Epidermal melanocyte (primary cell): Measurements from ENCODE around the gene POLD4.

ENCODE experiments used
- DNase-seq: peaks from one replicate; pipeline ENCODE4 v3.0.0; 2011; ENCODE audit warnings: low spot score; ENCODE audit not compliant: insufficient read length

The POLD4 gene

DNA sequence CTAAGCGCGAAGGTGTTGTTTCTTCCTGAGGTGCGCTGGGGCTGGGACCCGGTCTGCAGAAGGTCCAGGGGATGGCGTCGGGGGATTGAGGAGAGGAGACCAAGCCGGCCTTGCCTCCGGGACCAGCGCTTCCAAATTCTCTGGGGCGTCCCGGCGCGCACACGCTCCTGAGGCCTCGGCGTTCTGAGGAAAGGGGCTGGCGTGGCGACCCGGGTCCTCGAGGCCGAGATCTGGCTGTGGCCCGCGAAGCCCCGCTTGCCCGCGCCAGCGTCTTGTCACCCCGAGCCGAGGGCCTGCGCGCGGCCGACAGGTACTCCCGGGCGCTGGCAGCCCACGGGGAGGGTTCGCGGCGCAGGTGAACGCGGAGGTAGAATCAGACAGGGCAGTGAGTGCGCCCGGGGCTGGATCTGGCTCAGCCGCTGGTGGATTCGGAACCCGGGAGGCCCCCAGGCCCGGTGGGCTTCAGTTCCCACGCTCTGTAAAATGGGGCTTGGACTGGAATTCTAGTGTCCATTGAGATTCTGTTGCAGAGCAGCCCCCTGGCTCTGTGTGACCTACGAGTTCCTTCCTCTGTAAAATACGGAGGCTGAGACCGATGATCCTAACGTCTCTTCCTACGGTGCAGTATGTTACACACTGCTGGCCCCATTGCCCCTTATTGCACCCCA is 35.3 kb downstream of the POLD4 start:
- no peak for DNase-seq

- DNase-seq = peak; percentile 99
Measured at GRCh38 chr11:67317205-67317887, 36.0 kb downstream of the POLD4 start.

GRCh38 chr11:67316882-67317204 is 36.5 kb downstream of the POLD4 start:
- DNase-seq = no peak

- DNase-seq = no peak
Measured at GRCh38 chr11:67315325-67315909, 37.9 kb downstream of the POLD4 start.

DNA sequence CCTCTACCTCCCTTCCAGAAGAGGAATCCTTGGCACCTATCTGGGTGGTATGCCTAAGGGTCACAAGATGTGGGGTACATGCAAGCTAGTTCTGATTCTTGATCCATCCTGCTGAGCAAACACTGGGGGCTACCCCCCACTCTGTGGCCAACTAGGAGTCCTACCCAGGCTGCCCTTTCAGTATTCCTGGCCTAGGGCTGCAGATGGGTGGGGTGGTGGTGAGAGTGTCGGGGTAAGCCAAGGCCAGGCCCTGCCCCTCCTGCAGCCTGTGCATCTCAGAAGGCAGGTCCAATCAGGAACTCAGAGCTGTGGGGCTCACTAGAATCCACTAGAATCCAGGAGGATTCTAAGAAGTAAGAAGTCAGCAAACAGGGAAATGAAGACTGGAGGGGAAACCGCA is 39.1 kb downstream of the POLD4 start:
- no peak for DNase-seq

DNA sequence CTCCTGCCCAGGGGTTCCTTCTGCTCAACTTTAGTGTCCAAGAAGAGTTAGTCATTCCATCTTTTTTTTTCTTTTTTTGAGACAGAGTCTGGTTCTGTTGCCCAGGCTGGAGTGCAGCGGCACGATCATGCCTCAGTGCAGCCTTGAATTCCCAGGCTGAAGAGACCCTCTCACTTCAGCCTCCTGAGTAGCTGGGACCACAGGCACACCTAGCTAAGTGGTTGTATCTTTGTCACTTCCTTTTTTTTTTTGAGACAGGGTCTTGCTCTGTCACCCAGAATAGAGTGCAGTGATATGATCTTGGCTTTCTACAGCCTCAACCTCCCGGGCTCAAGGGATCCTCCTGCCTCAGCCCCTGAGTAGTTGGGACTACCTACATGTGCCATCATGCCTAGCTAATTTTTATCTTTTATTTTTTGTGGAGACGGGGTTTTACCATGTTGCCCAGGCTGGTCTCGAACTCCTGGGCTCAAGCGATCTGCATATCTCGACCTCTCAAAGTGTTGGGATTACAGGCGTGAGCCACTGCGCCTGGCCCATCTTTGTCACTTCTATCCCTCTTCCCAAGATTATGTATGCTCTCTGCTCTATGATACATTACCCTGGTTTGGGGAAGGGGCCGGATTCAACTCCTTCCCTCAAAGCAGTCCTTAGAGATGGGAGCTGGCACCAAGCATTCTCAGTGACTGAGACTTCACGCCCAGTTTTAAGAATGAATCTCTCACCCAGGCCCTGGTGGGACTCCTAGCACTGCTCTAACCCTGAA is 40.0 kb downstream of the POLD4 start:
- DNase-seq = no peak

GRCh38 chr11:67312187-67313021 is 40.9 kb downstream of the POLD4 start:
- no peak for DNase-seq

- DNase-seq = no peak
Measured at GRCh38 chr11:67311556-67312082, 41.7 kb downstream of the POLD4 start.

DNA sequence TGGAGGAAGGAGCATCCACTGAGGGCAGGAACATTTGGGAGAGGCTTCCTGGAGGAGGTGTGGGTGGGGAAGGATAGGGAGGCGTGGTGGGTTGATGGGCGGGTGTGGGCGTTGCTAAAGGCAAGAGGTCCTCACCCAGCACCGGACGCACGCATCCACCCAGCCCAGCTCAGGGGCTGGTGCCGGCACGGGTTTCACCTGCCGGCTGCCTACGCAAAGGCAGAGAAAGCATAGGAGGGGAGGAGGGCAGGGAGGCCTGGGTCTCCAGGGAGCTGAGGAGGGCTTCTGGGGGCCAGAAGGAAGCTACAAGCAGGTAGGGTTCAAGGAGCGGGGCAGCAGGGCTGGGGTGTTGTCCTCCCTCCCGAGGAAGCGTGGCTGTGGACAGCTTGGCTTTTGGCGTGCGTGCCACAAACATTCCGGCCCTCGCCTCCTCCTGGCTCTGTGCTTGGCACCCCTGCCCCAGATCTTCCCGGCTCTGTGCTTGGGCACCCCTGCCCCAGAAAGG is 42.2 kb downstream of the POLD4 start:
- no peak for DNase-seq

GRCh38 chr11:67310246-67311050 is 42.9 kb downstream of the POLD4 start:
- DNase-seq = no peak

GRCh38 chr11:67309661-67310061 is 43.7 kb downstream of the POLD4 start:
- no peak for DNase-seq

DNA sequence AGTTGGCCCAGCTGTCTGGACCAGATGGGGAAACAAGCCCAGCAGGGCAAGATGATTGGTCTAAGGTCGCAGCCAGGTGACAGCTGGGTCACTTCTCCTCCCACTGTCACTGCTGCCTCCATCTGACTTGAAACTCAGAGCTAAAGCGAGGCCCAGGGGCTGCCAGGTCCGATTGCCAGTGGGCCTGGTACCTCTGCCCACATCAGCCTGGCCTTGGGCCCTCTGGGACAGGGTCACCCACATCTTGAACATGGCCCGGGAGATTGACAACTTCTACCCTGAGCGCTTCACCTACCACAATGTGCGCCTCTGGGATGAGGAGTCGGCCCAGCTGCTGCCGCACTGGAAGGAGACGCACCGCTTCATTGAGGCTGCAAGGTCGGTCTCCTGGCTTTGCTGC is 44.2 kb downstream of the POLD4 start:
- DNase-seq = no peak

DNA sequence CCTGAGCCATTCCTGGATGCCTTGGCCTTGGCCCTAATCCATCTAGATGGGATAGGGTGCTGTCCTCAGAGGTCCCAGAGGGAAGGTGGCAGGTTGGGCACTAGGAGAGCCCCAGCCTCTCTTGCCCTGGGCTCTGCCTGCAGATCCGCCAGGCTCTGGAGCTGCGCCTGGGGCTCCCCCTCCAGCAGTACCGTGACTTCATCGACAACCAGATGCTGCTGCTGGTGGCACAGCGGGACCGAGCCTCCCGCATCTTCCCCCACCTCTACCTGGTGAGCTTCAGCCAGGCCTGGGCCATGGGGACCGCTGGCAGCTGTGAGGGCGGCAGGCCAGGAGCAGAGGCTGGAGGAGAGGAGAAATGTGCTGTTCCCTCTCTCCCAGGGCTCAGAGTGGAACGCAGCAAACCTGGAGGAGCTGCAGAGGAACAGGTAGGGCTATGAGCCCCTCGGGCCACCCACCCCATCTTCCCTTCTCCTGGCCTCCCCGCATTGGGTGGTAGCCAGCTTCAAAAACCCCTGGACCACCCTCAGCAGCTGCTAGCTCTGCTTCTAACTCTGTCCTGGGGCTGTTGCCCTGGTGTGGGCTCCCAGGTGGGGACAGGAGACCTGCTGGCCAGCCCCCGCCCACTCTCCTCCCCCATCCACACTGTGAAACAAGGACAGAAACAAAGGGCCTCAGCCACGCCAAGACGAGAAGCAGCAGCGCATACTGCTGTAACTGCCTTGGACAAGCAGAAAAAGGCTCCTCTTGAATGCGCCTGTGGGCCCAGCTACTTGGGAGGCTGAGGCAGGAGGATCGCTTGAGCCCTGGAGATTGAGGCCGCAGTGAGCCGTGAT is 45.1 kb downstream of the POLD4 start:
- no peak for DNase-seq

- DNase-seq = no peak
Measured at GRCh38 chr11:67307545-67308001, 45.8 kb downstream of the POLD4 start.

- no peak for DNase-seq
Measured at GRCh38 chr11:67306769-67307544, 46.4 kb downstream of the POLD4 start.

- no peak for DNase-seq
Measured at GRCh38 chr11:67304511-67305113, 48.7 kb downstream of the POLD4 start.

GRCh38 chr11:67303835-67304411 is 49.4 kb downstream of the POLD4 start:
- no peak for DNase-seq
